Hematopoietic multipotent progenitor cell treated with erythropoietin and hydrocortisone succinate and interleukin-3 and kit ligand, for 6 days (in vitro differentiated cells): ENCODE measurements around the gene LRRC38.
"Not testable (repeated sequence)": the region's sequence is repeated elsewhere in the genome, so short reads cannot be mapped to it uniquely, and the experiment has no call there.

Experiments
- DNase-seq: peaks from one replicate; pipeline ENCODE4 v3.0.0-alpha.2; 2015

The LRRC38 gene

GRCh38 chr1:13513895-13514546, at the start of gene LRRC38:
Gene LRRC38, minus strand, starts transcription at chr1:13514003. Its CDS starts 410 bp downstream, at chr1:13513593.
- peak; percentile 65 for DNase-seq

GRCh38 chr1:13562981-13563380, 49.2 kb upstream of the LRRC38 start:
- not testable (repeated sequence) for DNase-seq

- no peak for DNase-seq
These were observed 46.7 kb upstream of the LRRC38 start for GRCh38 chr1:13560541-13560940.

- no peak for DNase-seq
These were observed 42.5 kb upstream of the LRRC38 start for GRCh38 chr1:13556224-13556764.

GRCh38 chr1:13554798-13555197, 41.0 kb upstream of the LRRC38 start:
- no peak for DNase-seq

- no peak for DNase-seq
These were observed 36.9 kb upstream of the LRRC38 start for GRCh38 chr1:13550663-13551062.

- DNase-seq: no peak
These were observed 35.7 kb upstream of the LRRC38 start for GRCh38 chr1:13549521-13549920.

- DNase-seq: no peak
These were observed 35.2 kb upstream of the LRRC38 start for GRCh38 chr1:13549021-13549420.

GRCh38 chr1:13548281-13548680, 34.5 kb upstream of the LRRC38 start:
- no peak for DNase-seq

GRCh38 chr1:13546791-13547190, 33.0 kb upstream of the LRRC38 start:
- no peak for DNase-seq

- no peak for DNase-seq
These were observed 30.4 kb upstream of the LRRC38 start for GRCh38 chr1:13544221-13544556.

- peak; percentile 5 for DNase-seq
These were observed 29.8 kb upstream of the LRRC38 start for GRCh38 chr1:13543451-13544220.

- DNase-seq: no peak
These were observed 27.8 kb upstream of the LRRC38 start for GRCh38 chr1:13541435-13542215.

GRCh38 chr1:13540866-13541265, 27.1 kb upstream of the LRRC38 start:
- no peak for DNase-seq

GRCh38 chr1:13539683-13540082, 25.9 kb upstream of the LRRC38 start:
- DNase-seq: no peak

GRCh38 chr1:13538832-13539231, 25.0 kb upstream of the LRRC38 start:
- no peak for DNase-seq

GRCh38 chr1:13536571-13536970, 22.8 kb upstream of the LRRC38 start:
- DNase-seq: no peak

- DNase-seq: no peak
These were observed 21.4 kb upstream of the LRRC38 start for GRCh38 chr1:13535227-13535626.

- no peak for DNase-seq
These were observed 14.5 kb upstream of the LRRC38 start for GRCh38 chr1:13528320-13528719.

- no peak for DNase-seq
These were observed 10.1 kb upstream of the LRRC38 start for GRCh38 chr1:13523780-13524477.

GRCh38 chr1:13520985-13521384, 7.2 kb upstream of the LRRC38 start:
- no peak for DNase-seq

GRCh38 chr1:13517193-13517812, 3.5 kb upstream of the LRRC38 start:
- peak; percentile 63 for DNase-seq
